Right lobe of liver (tissue), 6 donors: Measurements from ENCODE around the gene KCNAB3. TPM values are rescaled to one million over a fixed set of nuclear protein-coding genes. Genes with fewer than 3 reads are reported as not detected.
"Not testable (repeated sequence)": the region's sequence is repeated elsewhere in the genome, so short reads cannot be mapped to it uniquely, and the experiment has no call there.

ENCODE experiments used
- ATAC-seq, 4 donors: fragments of 200-7000 bp; cut with Tn5 transposase; one replicate each; pipeline ENCODE4 v1.9.1; 2020; ENCODE audit warnings: mild to moderate bottlenecking in 4 of 4, moderate library complexity in 4 of 4
- DNase-seq, 3 donors: peaks; one replicate each; pipeline ENCODE4 v3.0.0-alpha.2; 2020
- H3K27ac ChIP-seq, 3 donors: fragments of 200-600 bp; one replicate each; pipeline ENCODE4 v1.8.0; 2022
- H3K27me3 ChIP-seq, 2 donors: fragments of 200-600 bp; one replicate each; pipeline ENCODE4 v1.8.0; 2022
- H3K36me3 ChIP-seq, 4 donors: fragments of 200-600 bp; sonication (generic) in 1 of 4; one replicate each; pipeline versions ENCODE4 v1.5.1 to v1.8.0; 2017 to 2022; ENCODE audit warnings: control low read depth in 1 of 4
- H3K4me1 ChIP-seq, 4 donors: fragments of 200-600 bp; sonication (generic) in 1 of 4; one replicate each; pipeline versions ENCODE4 v1.5.1 to v1.8.0; 2017 to 2022; ENCODE audit warnings: control low read depth in 1 of 4
- H3K4me3 ChIP-seq, 3 donors: fragments of 200-600 bp; one replicate each; pipeline ENCODE4 v1.8.0; 2022
- H3K9me3 ChIP-seq, 4 donors: fragments of 200-600 bp; sonication (generic) in 1 of 4; one replicate each; pipeline versions ENCODE4 v1.5.1 to v1.8.0; 2017 to 2022; ENCODE audit warnings: control low read depth in 1 of 4
- POLR2A ChIP-seq: fragments of 450-650 bp; IDR thresholded peaks from one replicate; pipeline ENCODE4 v1.6.1; 2017; ENCODE audit warnings: antibody characterized with exemption, mild to moderate bottlenecking
- WGBS: methylation state at CpG from one replicate; pipeline ENCODE4 v1.1.6; 2018; ENCODE audit warnings: low coverage, low lambda C conversion rate; ENCODE audit not compliant: insufficient coverage; ENCODE audit errors: missing lambda C conversion rate; 5-methylcytosine and 5-hydroxymethylcytosine counted together
- intact Hi-C, 2 donors: fragments of 100-400 bp; cut with DNase I; formaldehyde crosslinking; loops; one replicate each; pipeline versions ENCODE4 v1.11.2 to v1.14.1; 2022
- total RNA-seq, 6 experiments: library from RNA; depleted of rRNA in 2 of 6; stranded (reverse); fragments of >200 nt in 2 of 6; fragmentation: NEBNext Ultra II Directional in 3 of 6; extraction: Animal tissue kit (Norgen Biotek cat#: 25700) in 3 of 6; gene quantifications; one replicate each; pipeline versions ENCODE4 v1.1.0 to v1.2.4, GENCODE V29; 2016 to 2023
- TF ChIP-seq, protein P1 (sequence below), 4 donors: fragments of 200-600 bp in 3 of 4; fragments of 450-650 bp in 1 of 4; IDR thresholded peaks; one replicate each; pipeline versions ENCODE4 v1.5.1 to v1.8.0; 2016 to 2022; ENCODE audit warnings: antibody characterized with exemption in 4 of 4, mild to moderate bottlenecking in 2 of 4
- donor health status: DM: no; HTN: yes; CAD: no.
- donor health status: DM: no; HTN: no; CAD: no.
- donor health status: DM: no; HTN: no; CAD: no.
- donor health status: DM: no; HTN: yes; CAD: no.
- donor health status: DM: no; HTN: yes; CAD: no.

The KCNAB3 gene
- total RNA-seq, 6 experiments from 2014 or later = 0.61 to 2.9 (median 1.0) TPM; not detected in 1

DNA sequence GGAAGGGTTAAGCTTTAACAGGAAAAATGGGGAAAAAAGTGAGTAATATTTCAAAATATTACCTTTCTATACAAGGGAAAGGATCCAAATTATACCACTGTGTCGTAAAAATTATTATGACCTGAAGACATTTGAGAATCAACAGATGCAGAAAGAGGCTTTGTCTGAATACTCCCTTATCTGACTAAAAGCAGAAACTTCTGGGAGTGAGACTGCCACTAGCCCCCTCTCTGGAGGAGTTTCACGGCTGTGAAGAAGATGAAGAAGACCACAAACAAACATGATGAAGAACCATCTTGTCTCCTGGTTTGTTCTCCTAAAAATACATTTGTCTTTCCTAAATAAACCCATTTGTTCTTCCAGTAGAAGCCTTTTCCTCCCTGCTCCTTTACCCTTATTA is 31.8 kb upstream of the KCNAB3 start:
- DNase-seq = no peak
- Histone ChIP-seq H3K4me3 (no peak overlapping the region), H3K27ac (no peak overlapping the region), H3K36me3 (no peaks in the 10 kb centered on the region), H3K9me3 (no peaks in the 10 kb centered on the region), H3K4me1 (no peaks in the 10 kb centered on the region), H3K27me3 (no peaks in the 10 kb centered on the region)
- TF ChIP-seq, protein P1, sequence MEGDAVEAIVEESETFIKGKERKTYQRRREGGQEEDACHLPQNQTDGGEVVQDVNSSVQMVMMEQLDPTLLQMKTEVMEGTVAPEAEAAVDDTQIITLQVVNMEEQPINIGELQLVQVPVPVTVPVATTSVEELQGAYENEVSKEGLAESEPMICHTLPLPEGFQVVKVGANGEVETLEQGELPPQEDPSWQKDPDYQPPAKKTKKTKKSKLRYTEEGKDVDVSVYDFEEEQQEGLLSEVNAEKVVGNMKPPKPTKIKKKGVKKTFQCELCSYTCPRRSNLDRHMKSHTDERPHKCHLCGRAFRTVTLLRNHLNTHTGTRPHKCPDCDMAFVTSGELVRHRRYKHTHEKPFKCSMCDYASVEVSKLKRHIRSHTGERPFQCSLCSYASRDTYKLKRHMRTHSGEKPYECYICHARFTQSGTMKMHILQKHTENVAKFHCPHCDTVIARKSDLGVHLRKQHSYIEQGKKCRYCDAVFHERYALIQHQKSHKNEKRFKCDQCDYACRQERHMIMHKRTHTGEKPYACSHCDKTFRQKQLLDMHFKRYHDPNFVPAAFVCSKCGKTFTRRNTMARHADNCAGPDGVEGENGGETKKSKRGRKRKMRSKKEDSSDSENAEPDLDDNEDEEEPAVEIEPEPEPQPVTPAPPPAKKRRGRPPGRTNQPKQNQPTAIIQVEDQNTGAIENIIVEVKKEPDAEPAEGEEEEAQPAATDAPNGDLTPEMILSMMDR (IDR thresholded peaks at IDR 0.05) = no peak
- TF ChIP-seq POLR2A = no peak
- no peak for ATAC-seq
- intact Hi-C loops = no loop called here
- 29% methylated on average over 2 of the region's 2 CpGs for WGBS

DNA sequence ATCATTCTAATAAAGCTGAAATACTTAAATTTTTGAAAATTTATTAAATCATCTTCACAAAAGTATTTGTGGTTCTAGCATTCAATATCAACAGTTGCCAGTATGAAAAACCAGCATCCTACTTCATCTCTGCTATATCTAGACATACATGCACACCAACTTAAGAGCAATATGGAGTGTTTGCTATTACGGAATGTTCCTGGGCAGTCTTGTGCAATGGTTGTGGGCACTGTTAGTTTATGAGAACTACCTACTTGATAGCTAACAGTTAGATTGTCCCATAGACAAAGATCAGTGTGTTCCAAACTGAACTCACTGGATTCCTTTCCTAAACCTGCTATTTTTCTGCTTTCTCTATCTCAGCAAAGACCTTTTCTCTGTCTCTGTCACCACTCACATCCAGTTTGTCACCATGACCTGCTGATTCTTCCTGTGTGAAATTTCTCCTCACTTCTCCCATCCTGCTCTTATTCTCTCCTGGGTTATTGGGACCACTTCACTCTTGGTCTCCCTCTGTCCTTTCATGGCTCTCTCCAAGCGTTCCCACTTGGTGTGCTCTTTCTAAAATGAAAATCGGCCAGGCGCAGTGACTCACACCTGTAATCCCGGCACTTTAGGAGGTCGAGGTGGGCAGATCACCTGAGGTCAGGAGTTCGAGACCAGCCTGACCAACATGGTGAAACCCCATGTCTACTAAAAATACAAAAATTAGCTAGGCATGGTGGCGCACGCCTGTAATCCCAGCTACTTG is 30.0 kb upstream of the KCNAB3 start:
- DNase-seq (no peak), ATAC-seq (no peak)
- WGBS = 70% methylated on average over 9 of the region's 9 CpGs
- no peak overlapping the region for H3K27ac ChIP-seq
- H3K27me3 ChIP-seq = no peaks in the 10 kb centered on the region
- intact Hi-C loops = no loop called here
- TF ChIP-seq POLR2A = no peak
- H3K9me3 ChIP-seq = no peaks in the 10 kb centered on the region
- no peak overlapping the region for H3K4me3 ChIP-seq
- no peaks in the 10 kb centered on the region for H3K4me1 ChIP-seq
- H3K36me3 ChIP-seq = no peaks in the 10 kb centered on the region

DNA sequence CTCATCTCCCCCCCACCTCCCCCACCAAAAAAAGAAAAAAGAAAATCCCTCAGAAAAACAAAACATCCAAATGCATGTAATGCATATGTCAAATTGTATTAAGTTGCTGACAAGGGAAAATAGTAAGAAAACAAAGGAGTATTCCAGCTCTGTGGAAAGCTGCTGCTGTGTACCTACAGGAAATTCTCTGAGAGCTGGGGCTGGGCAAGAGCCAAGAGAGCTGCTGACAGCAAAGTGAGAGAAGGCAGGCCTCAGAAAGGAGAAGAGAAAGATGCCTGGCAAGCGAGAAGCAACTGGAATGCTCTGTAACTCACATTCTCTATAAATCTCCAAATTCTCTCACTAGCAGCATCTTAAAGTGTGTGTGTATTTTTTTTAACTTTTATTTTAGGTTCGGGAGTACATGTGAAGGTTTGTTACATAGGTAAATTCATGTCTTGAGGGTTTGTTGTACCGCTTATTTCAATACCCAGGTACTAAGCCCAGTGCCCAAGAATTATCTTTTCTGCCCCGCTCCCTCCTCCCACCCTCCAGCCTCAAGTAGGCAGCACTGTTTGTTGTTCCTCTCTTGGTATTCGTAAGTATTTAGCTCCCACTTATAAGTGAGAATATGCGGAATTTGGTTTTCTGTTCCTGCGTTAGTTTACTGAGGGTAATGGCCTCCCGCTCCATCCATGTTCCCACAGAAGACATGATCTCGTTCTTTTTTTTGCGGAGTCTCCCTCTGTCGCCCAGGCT is 26.7 kb upstream of the KCNAB3 start:
- Histone ChIP-seq H3K36me3 (no peaks in the 10 kb centered on the region), H3K27me3 (no peaks in the 10 kb centered on the region), H3K4me3 (no peak overlapping the region), H3K9me3 (no peaks in the 10 kb centered on the region), H3K4me1 (no peaks in the 10 kb centered on the region), H3K27ac (no peak overlapping the region)
- WGBS = 70% methylated on average over 11 of the region's 11 CpGs
- DNase-seq = no peak
- TF ChIP-seq POLR2A = no peak
- TF ChIP-seq, protein P1 (IDR thresholded peaks at IDR 0.05) = no peak
- intact Hi-C loops = no loop called here
- peak in 1 of 4 donors; percentile 24 for ATAC-seq

DNA sequence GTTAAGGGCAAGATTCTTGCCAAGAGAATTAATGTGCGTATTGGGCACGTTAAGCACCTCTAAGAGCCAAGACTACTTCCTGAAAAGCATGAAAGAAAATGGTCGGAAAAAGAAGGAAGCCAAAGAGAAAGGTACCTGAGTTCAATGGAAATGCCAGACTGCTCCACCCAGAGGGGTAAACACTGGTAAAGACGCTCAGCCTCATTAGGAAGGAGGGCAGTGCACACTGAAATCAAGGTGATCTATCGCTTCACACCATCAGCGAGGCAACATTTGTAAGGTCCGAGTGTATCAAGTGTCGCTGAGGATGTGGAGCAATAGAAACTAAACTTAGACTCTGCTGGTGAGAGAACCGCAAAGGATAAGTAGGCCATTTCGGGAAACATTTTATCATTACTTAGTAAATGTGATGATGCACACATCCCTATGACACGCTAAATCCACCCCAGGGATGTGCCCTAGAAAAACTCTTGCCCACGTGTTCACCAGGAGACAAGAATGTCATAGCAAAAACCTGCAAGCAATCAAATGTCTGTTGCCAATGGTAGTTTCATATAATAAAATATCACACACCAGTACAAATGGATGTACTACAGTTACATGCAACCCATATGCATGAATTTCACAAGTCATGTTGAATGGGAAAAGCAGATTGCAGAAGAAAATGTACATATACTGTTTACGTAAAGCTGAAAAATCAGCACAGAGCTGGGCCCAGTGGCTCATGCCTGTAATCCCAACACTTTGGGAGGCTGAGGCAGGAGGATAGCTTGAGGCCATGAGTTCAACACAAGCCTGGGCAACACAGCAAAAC is 26.0 kb upstream of the KCNAB3 start:
- no peak for ATAC-seq
- intact Hi-C loops = no loop called here

DNA sequence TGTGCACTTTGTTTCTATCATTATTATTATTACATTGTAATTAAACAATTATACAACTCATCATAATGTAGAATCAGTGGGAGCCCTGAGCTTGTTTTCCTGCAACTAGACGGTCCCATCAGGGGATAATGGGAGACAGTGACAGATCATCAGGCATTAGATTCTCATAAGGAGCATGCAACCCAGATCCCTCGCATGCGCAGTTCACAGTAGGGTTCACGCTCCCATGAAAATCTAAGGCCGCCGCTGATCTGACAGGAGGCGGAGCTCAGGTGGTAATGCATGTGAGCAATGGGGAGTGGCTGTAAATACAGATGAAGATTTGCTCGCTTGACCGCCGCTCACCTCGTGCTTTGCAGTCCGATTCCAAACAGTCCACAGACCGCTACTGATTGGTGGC is 23.6 kb upstream of the KCNAB3 start:
- ATAC-seq, H3K4me1 ChIP-seq, H3K36me3 ChIP-seq, H3K27me3 ChIP-seq, H3K27ac ChIP-seq, H3K9me3 ChIP-seq, intact Hi-C loops, DNase-seq, H3K4me3 ChIP-seq: not testable (repeated sequence)
- WGBS = 91% methylated on average over 8 of the region's 13 CpGs

More for the DNA sequence above, 26.0 kb upstream of the KCNAB3 start:
- Histone ChIP-seq H3K27me3 (no peaks in the 10 kb centered on the region), H3K27ac (no peak overlapping the region), H3K36me3 (no peaks in the 10 kb centered on the region), H3K4me1 (no peaks in the 10 kb centered on the region), H3K9me3 (no peaks in the 10 kb centered on the region), H3K4me3 (no peak overlapping the region)
- no peak for DNase-seq
- WGBS = 65% methylated on average over 10 of the region's 13 CpGs
- TF ChIP-seq POLR2A = no peak
- TF ChIP-seq, protein P1 (IDR thresholded peaks at IDR 0.05) = no peak
